Smooth muscle cell (in vitro differentiated cells): ENCODE measurements around the gene TRIM47. TPM values are rescaled to one million over a fixed set of nuclear protein-coding genes. Genes with fewer than 3 reads are reported as not detected.

Source experiments
- DNase-seq: peaks from one replicate; lab custom pipeline; 2025; ENCODE audit not compliant: unreplicated experiment; lab: John Stamatoyannopoulos, UW
- H2AFZ ChIP-seq: fragments of 200-600 bp; sonication (generic); 2 replicates; pipeline ENCODE4 v1.6.0; 2016; ENCODE audit warnings: antibody characterized with exemption, low read depth, mild to moderate bottlenecking
- H3F3A ChIP-seq: fragments of 200-600 bp; sonication (generic); 2 replicates; pipeline ENCODE4 v1.6.0; 2017; ENCODE audit warnings: antibody characterized with exemption, low read depth
- H3K27ac ChIP-seq: fragments of 200-600 bp; sonication (generic); 2 replicates; pipeline ENCODE4 v1.5.1; 2016; ENCODE audit warnings: low read depth, mild to moderate bottlenecking
- H3K27me3 ChIP-seq: fragments of 200-600 bp; sonication (generic); 2 replicates; pipeline ENCODE4 v1.6.1; 2016; ENCODE audit warnings: low read depth, mild to moderate bottlenecking
- H3K36me3 ChIP-seq: fragments of 200-600 bp; sonication (generic); 2 replicates; pipeline ENCODE4 v1.5.1; 2016; ENCODE audit warnings: low read depth
- H3K4me1 ChIP-seq: fragments of 200-600 bp; sonication (generic); 2 replicates; pipeline ENCODE4 v1.5.1; 2016; ENCODE audit warnings: low read depth
- H3K4me2 ChIP-seq: fragments of 200-600 bp; sonication (generic); 2 replicates; pipeline ENCODE4 v1.6.0; 2016; ENCODE audit warnings: mild to moderate bottlenecking
- H3K4me3 ChIP-seq: fragments of 200-600 bp; sonication (generic); 2 replicates; pipeline ENCODE4 v1.5.1; 2016; ENCODE audit warnings: mild to moderate bottlenecking
- H3K79me2 ChIP-seq: fragments of 200-600 bp; sonication (generic); 2 replicates; pipeline ENCODE4 v1.6.0; 2016; ENCODE audit warnings: low read depth, mild to moderate bottlenecking
- H3K9ac ChIP-seq: fragments of 200-600 bp; sonication (generic); 2 replicates; pipeline ENCODE4 v1.6.0; 2016; ENCODE audit warnings: low read depth
- H3K9me3 ChIP-seq: fragments of 200-600 bp; sonication (generic); replicated peaks from 2 replicates; pipeline ENCODE4 v1.5.1; 2016; ENCODE audit warnings: low read depth
- H4K20me1 ChIP-seq: fragments of 200-600 bp; sonication (generic); 2 replicates; pipeline ENCODE4 v1.6.0; 2016; ENCODE audit warnings: low read depth
- CTCF ChIP-seq: fragments of 200-600 bp; sonication (generic); IDR thresholded peaks from 2 replicates; pipeline ENCODE4 v1.5.1; 2017; ENCODE audit warnings: borderline replicate concordance, mild to moderate bottlenecking, antibody characterized with exemption; ENCODE audit not compliant: insufficient read depth, poor library complexity, severe bottlenecking
- WGBS: methylation state at CpG from one replicate; pipeline ENCODE4 v1.1.7; 2016; ENCODE audit warnings: low lambda C conversion rate; 5-methylcytosine and 5-hydroxymethylcytosine counted together
- polyA plus RNA-seq: library from polyadenylated mRNA; unstranded; fragments of >200 nt; fragmentation: Nextera tagmentation; extraction: Ambion mirVana; gene quantifications from 2 replicates; pipeline ENCODE4 v1.2.1, GENCODE V29; 2016
- total RNA-seq: library from RNA; depleted of rRNA; stranded (reverse); fragments of >200 nt; gene quantifications from 2 replicates; pipeline ENCODE4 v1.2.3, GENCODE V29; 2014

The TRIM47 gene
- total and polyA plus RNA-seq, 2 experiments from 2014 or later, result 8.7 to 16.1 TPM

- no peak overlapping the region for H3K27ac ChIP-seq
- 95% methylated on average over 18 of the region's 18 CpGs for WGBS
- H3K4me2 ChIP-seq, result no peak overlapping the region
Observed at GRCh38 chr17:75893305-75894048, 15.1 kb upstream of the TRIM47 start.

GRCh38 chr17:75892556-75893224 is 14.3 kb upstream of the TRIM47 start:
- H3K79me2 ChIP-seq, result peaks cover 9% of the 10 kb centered on the region
- 97% methylated on average over 15 of the region's 16 CpGs for WGBS
- H3K36me3 ChIP-seq, result no peaks in the 10 kb centered on the region
- no peak overlapping the region for H3K4me2 ChIP-seq
- H3K27me3 ChIP-seq, result no peaks in the 10 kb centered on the region
- H3K4me1 ChIP-seq, result peaks cover 13% of the 10 kb centered on the region
- H3F3A ChIP-seq, result peaks cover 5% of the 10 kb centered on the region
- H4K20me1 ChIP-seq, result peaks cover 5% of the 10 kb centered on the region
- no peak overlapping the region for H3K9ac ChIP-seq
- TF ChIP-seq CTCF, result no peak
- H2AFZ ChIP-seq, result no peak overlapping the region
- DNase-seq, result no peak
- H3K27ac ChIP-seq, result no peak overlapping the region
- no peak overlapping the region for H3K4me3 ChIP-seq
- H3K9me3 ChIP-seq, result no peaks in the 10 kb centered on the region

More at GRCh38 chr17:75893305-75894048, 15.1 kb upstream of the TRIM47 start:
- Histone ChIP-seq H3K36me3 (no peaks in the 10 kb centered on the region), H4K20me1 (peaks cover 5% of the 10 kb centered on the region), H3K4me3 (no peak overlapping the region), H3K4me1 (peaks cover 13% of the 10 kb centered on the region), H3F3A (peaks cover 12% of the 10 kb centered on the region), H3K9me3 (no peaks in the 10 kb centered on the region), H3K27me3 (no peaks in the 10 kb centered on the region), H2AFZ (no peak overlapping the region), H3K9ac (no peak overlapping the region), H3K79me2 (peaks cover 9% of the 10 kb centered on the region)
- TF ChIP-seq CTCF, result no peak
- no peak for DNase-seq

DNA sequence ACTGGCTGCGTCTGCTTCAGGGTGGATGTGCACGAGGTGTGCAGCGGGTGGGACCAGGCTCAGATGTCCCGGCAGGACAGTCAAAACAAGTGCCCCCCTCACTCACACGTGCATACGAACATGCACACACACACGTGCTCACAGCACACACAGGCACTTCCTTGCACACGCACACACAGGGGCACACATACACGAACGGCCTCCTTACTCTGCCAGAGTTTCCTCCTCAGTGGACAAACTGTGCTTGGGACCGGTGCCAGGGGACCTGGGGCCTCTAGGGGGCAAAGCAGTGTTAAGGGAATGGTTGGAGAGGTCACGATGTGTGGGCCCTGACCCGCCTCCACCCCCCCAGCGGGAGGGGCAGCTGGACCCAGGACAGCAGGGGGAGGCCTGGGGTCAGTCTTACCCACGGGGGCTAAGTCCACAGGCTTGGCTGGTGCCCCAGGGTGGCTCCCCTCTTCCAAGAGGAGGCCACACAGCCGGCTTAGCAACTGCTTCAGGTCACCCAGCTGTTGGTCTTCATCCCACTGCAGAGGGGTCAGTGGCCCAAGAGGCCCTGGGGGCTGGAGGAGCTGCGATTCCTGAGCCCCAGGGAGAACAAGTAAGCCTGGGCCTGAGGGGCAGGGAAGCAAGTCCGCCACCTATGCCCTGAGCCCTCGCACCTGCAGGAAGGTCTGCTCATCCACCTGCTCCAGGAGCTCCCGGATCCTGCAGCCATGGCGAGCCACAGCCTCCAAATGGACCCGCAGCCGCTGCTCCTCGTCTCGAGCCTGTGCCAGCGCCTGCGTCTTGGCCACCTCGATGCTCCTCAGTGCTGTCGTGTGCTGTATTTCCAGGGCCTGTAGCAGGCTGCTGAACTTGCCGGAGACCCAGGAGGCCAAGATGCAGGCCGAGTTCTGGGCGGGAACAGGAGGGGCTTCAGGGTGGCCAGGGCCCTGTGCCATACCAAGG is 13.5 kb upstream of the TRIM47 start:
- no peak overlapping the region for H3K9ac ChIP-seq
- DNase-seq, result no peak
- WGBS, result 94% methylated on average over 32 of the region's 32 CpGs

More for the DNA sequence above, 13.5 kb upstream of the TRIM47 start:
- no peak for TF ChIP-seq CTCF
- H3K27ac ChIP-seq, result no peak overlapping the region
- H3K4me2 ChIP-seq, result no peak overlapping the region
- H3K4me1 ChIP-seq, result peaks cover 13% of the 10 kb centered on the region
- peaks cover 5% of the 10 kb centered on the region for H4K20me1 ChIP-seq
- peaks cover 9% of the 10 kb centered on the region for H3K79me2 ChIP-seq
- no peaks in the 10 kb centered on the region for H3F3A ChIP-seq
- H3K36me3 ChIP-seq, result no peaks in the 10 kb centered on the region
- H2AFZ ChIP-seq, result no peak overlapping the region
- H3K9me3 ChIP-seq, result no peaks in the 10 kb centered on the region
- no peak overlapping the region for H3K4me3 ChIP-seq
- H3K27me3 ChIP-seq, result no peaks in the 10 kb centered on the region
